DOHH2 (cell line): ENCODE data around the gene CAMTA1.

Experiments
- H3F3A ChIP-seq: fragments of 200-600 bp; sonication (generic), shearing (Covaris generic); 2 replicates; pipeline ENCODE4 v1.6.0; 2016; ENCODE audit warnings: antibody characterized with exemption, mild to moderate bottlenecking; ENCODE audit not compliant: control insufficient read depth, insufficient read depth
- H3K27ac ChIP-seq: fragments of 200-600 bp; sonication (generic); 2 replicates; pipeline ENCODE4 v1.5.1; 2014; ENCODE audit warnings: low read depth, mild to moderate bottlenecking, low read length, moderate library complexity
- H3K27me3 ChIP-seq: fragments of 200-600 bp; sonication (generic); 2 replicates; pipeline ENCODE4 v1.6.1; 2014; ENCODE audit warnings: mild to moderate bottlenecking, low read length, mixed read lengths; ENCODE audit not compliant: control insufficient read depth
- H3K36me3 ChIP-seq: fragments of 200-600 bp; sonication (generic); 2 replicates; pipeline ENCODE4 v1.6.1; 2014; ENCODE audit warnings: mild to moderate bottlenecking, low read length, moderate library complexity, mixed read lengths; ENCODE audit not compliant: control insufficient read depth
- H3K4me1 ChIP-seq: fragments of 200-600 bp; sonication (generic); 2 replicates; pipeline ENCODE4 v1.6.1; 2014; ENCODE audit warnings: mild to moderate bottlenecking, low read length, mixed read lengths; ENCODE audit not compliant: control insufficient read depth
- H3K4me2 ChIP-seq: fragments of 200-600 bp; sonication (generic); 2 replicates; pipeline ENCODE4 v1.6.0; 2014; ENCODE audit warnings: mild to moderate bottlenecking, low read length, moderate library complexity
- H3K4me3 ChIP-seq: fragments of 200-600 bp; sonication (generic); 2 replicates; pipeline ENCODE4 v1.5.1; 2014; ENCODE audit warnings: mild to moderate bottlenecking, low read length, mixed read lengths
- H3K79me2 ChIP-seq: fragments of 200-600 bp; sonication (generic); 2 replicates; pipeline ENCODE4 v1.6.1; 2014; ENCODE audit warnings: mild to moderate bottlenecking, low read length, mixed read lengths; ENCODE audit not compliant: control insufficient read depth
- H3K9me2 ChIP-seq: fragments of 200-600 bp; sonication (generic); replicated peaks from 2 replicates; pipeline ENCODE4 v1.6.1; 2014; ENCODE audit warnings: mild to moderate bottlenecking, low read length, mixed read lengths; ENCODE audit not compliant: control insufficient read depth
- H3K9me3 ChIP-seq: fragments of 200-600 bp; sonication (generic); 2 replicates; pipeline ENCODE4 v1.6.1; 2014; ENCODE audit warnings: antibody characterized with exemption, low read length, mixed read lengths; ENCODE audit not compliant: control insufficient read depth, insufficient read depth
- H4K20me1 ChIP-seq: fragments of 200-600 bp; sonication (generic); 2 replicates; pipeline ENCODE4 v1.6.0; 2014; ENCODE audit warnings: low read depth, mild to moderate bottlenecking, antibody characterized with exemption, low read length, moderate library complexity; ENCODE audit not compliant: control insufficient read depth, insufficient read depth
- EZH2phosphoT487 ChIP-seq: fragments of 200-600 bp; sonication (generic); IDR thresholded peaks from 2 replicates; pipeline ENCODE4 v1.6.1; 2017; ENCODE audit warnings: borderline replicate concordance, mild to moderate bottlenecking, antibody characterized with exemption, low read length, moderate library complexity, mixed read lengths
- TF ChIP-seq, protein P1 (sequence below): fragments of 200-600 bp; sonication (generic); IDR thresholded peaks from one replicate; pipeline ENCODE4 v1.5.1; 2014; ENCODE audit warnings: antibody characterized with exemption, mild to moderate bottlenecking, low read depth, low read length; ENCODE audit not compliant: poor library complexity, severe bottlenecking

CAMTA1 gene

DNA sequence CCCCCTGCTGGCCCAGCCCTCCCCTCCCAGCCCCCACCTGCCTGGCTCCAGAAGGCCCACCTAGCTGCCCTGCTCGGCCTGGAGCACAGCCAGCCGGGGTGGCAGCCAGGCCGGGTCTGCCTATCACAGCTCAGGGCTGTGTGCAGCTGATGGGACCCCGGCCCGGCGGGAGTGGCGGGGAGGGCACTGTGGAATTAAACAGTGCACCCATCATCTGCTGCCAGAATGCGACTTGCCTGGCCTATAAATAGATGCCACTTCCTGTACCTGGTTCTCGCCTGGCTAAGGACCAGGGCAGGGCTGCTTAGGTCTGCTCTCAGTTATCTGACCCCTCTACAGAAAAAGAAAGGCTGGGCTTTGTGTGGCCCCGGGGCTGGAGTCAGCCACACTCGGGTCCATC lies 887.6 kb downstream of the CAMTA1 start:
- H3K4me3 ChIP-seq: no peak overlapping the region
- no peaks in the 10 kb centered on the region for H3K4me1 ChIP-seq
- no peak overlapping the region for H3K27ac ChIP-seq
- no peaks in the 10 kb centered on the region for H4K20me1 ChIP-seq
- no peaks in the 10 kb centered on the region for H3K27me3 ChIP-seq
- H3K9me2 ChIP-seq: no peaks in the 10 kb centered on the region
- H3K4me2 ChIP-seq: no peak overlapping the region
- H3F3A ChIP-seq: no peaks in the 10 kb centered on the region
- H3K79me2 ChIP-seq: no peaks in the 10 kb centered on the region
- H3K36me3 ChIP-seq: no peaks in the 10 kb centered on the region
- H3K9me3 ChIP-seq: no peaks in the 10 kb centered on the region
- no peak for TF ChIP-seq EZH2phosphoT487
- TF ChIP-seq, protein P1, sequence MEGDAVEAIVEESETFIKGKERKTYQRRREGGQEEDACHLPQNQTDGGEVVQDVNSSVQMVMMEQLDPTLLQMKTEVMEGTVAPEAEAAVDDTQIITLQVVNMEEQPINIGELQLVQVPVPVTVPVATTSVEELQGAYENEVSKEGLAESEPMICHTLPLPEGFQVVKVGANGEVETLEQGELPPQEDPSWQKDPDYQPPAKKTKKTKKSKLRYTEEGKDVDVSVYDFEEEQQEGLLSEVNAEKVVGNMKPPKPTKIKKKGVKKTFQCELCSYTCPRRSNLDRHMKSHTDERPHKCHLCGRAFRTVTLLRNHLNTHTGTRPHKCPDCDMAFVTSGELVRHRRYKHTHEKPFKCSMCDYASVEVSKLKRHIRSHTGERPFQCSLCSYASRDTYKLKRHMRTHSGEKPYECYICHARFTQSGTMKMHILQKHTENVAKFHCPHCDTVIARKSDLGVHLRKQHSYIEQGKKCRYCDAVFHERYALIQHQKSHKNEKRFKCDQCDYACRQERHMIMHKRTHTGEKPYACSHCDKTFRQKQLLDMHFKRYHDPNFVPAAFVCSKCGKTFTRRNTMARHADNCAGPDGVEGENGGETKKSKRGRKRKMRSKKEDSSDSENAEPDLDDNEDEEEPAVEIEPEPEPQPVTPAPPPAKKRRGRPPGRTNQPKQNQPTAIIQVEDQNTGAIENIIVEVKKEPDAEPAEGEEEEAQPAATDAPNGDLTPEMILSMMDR: no peak

DNA sequence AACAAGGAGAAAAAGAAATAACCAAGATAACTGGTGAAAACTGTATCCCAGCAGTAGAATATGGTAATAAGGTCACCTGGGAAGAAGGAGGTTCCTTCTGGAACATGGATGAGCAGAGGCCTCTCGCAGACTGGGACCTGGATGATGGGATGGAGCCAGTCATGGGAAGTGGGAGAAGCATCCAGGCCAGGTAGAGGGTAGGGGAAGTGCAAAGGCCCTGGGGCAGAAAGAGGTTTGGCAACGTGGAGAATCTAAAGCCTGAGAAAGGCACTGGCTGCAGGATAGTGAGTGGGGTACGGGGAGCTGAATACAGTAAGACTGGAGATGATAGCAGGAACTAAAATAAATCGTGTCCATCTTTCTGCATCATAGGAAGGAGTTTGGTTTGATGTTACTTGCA lies 889.7 kb downstream of the CAMTA1 start:
- Histone ChIP-seq H3K36me3 (no peaks in the 10 kb centered on the region), H3K4me3 (no peak overlapping the region), H3K4me2 (no peak overlapping the region), H3K9me2 (no peaks in the 10 kb centered on the region), H3K4me1 (no peaks in the 10 kb centered on the region), H3K9me3 (no peaks in the 10 kb centered on the region), H3K27me3 (peaks cover 5% of the 10 kb centered on the region; the same call in 1 of the 2 replicates), H3K27ac (no peak overlapping the region), H4K20me1 (no peaks in the 10 kb centered on the region), H3F3A (no peaks in the 10 kb centered on the region), H3K79me2 (no peaks in the 10 kb centered on the region)
- TF ChIP-seq, protein P1: no peak
- TF ChIP-seq EZH2phosphoT487: no peak

DNA sequence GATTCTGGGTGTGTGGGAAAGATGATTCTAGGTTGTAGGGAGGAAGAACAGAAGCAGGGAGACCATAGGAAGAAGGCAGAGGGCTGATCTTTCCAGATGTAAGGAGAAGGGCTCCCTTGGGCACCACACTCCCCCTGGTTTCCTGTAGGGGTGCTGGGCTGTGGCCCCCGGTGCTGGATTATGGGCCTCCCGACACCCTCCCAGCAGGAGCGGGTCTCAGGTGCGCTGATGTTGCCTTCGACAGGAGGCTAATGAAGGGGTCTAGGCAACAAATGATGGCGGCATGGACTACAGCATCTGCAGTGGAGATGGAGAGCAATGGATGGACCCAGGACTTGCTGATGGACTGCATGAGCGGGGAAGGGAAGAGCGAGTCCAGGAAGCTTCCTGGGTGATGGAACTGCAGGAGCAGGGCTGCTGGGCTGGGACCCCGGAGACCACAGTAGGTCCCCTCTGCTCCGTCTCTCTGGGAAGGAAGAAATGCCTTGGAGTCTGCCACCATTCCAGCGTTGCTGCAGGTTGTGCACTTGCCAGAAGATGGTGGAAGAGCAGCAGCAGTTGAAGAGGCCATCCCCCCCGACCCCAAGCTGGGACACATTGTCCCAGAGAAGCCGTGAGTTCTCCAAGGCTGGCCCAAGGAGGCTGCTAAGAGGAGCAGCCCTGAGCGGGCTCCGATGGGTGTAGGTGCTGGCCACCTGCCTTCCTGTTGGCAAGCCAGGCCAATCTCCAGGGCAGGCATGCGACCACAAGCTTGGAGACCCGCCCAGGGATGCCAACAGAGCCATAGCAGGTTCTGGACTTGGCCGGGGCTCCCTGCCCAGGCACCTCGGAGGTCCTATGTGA lies 890.4 kb downstream of the CAMTA1 start:
- Histone ChIP-seq H3K4me1 (no peaks in the 10 kb centered on the region), H3F3A (no peaks in the 10 kb centered on the region), H4K20me1 (no peaks in the 10 kb centered on the region), H3K4me2 (no peak overlapping the region), H3K36me3 (no peaks in the 10 kb centered on the region), H3K9me3 (no peaks in the 10 kb centered on the region), H3K4me3 (no peak overlapping the region), H3K9me2 (no peaks in the 10 kb centered on the region), H3K79me2 (no peaks in the 10 kb centered on the region), H3K27me3 (peaks cover 11% of the 10 kb centered on the region), H3K27ac (no peak overlapping the region)
- no peak for TF ChIP-seq EZH2phosphoT487
- TF ChIP-seq, protein P1: no peak
